Thyroid gland (tissue), 4 donors: ENCODE measurements around the gene PDPK1. TPM values are rescaled to one million over a fixed set of nuclear protein-coding genes. Genes with fewer than 3 reads are reported as not detected.

Experiments used
- DNase-seq, 2 donors: peaks; one replicate each; pipeline ENCODE4 v3.0.0-alpha.2; 2019
- H3K27ac ChIP-seq, 3 donors: fragments of 200-600 bp; sonication (generic); 1 replicate in 2 of 3; 2 replicates in 1 of 3; pipeline ENCODE4 v1.5.1; 2016 to 2019; ENCODE audit warnings: mild to moderate bottlenecking in 1 of 3, moderate library complexity in 1 of 3
- H3K27me3 ChIP-seq: fragments of 200-600 bp; sonication (generic); one replicate; pipeline ENCODE4 v1.5.1; 2019
- H3K36me3 ChIP-seq, 2 donors: fragments of 200-600 bp; sonication (generic); one replicate each; pipeline ENCODE4 v1.5.1; 2016 to 2019
- H3K4me1 ChIP-seq, 2 donors: fragments of 200-600 bp; sonication (generic); one replicate each; pipeline ENCODE4 v1.5.1; 2017 to 2019
- H3K4me3 ChIP-seq, 3 donors: fragments of 200-600 bp; sonication (generic); replicated peaks in 1 of 3; 1 replicate in 2 of 3; 2 replicates in 1 of 3; pipeline ENCODE4 v1.5.1; 2016; ENCODE audit warnings: mild to moderate bottlenecking in 1 of 3
- H3K9me3 ChIP-seq: fragments of 200-600 bp; sonication (generic); one replicate; pipeline ENCODE4 v1.5.1; 2017
- POLR2A ChIP-seq, 2 donors: fragments of 450-650 bp; IDR thresholded peaks; one replicate each; pipeline ENCODE4 v1.6.1; 2017; ENCODE audit warnings: antibody characterized with exemption in 2 of 2, mild to moderate bottlenecking in 2 of 2, moderate library complexity in 1 of 2
- WGBS, 2 donors: methylation state at CpG; one replicate each; pipeline ENCODE4 v1.1.5; 2017; 5-methylcytosine and 5-hydroxymethylcytosine counted together
- intact Hi-C: fragments of 100-400 bp; cut with DNase I; formaldehyde crosslinking; loops from one replicate; pipeline ENCODE4 v1.15.1; 2023
- total RNA-seq, 4 donors: library from RNA; depleted of rRNA; stranded (reverse); fragments of >200 nt; gene quantifications; one replicate each; pipeline ENCODE4 v1.2.3, GENCODE V29; 2016
- TF ChIP-seq, protein P1 (sequence below), 6 experiments: fragments of 200-600 bp in 3 of 6; fragments of 450-650 bp in 3 of 6; sonication (generic) in 3 of 6; IDR thresholded peaks; one replicate each; pipeline ENCODE4 v1.5.1; 2016 to 2019; ENCODE audit warnings: antibody characterized with exemption in 6 of 6, mild to moderate bottlenecking in 2 of 6, inconsistent platforms in 1 of 6, moderate library complexity in 1 of 6

PDPK1 gene
- total RNA-seq, 4 donors from 2014 or later: 33.3 to 89.0 (median 39.5) TPM

DNA sequence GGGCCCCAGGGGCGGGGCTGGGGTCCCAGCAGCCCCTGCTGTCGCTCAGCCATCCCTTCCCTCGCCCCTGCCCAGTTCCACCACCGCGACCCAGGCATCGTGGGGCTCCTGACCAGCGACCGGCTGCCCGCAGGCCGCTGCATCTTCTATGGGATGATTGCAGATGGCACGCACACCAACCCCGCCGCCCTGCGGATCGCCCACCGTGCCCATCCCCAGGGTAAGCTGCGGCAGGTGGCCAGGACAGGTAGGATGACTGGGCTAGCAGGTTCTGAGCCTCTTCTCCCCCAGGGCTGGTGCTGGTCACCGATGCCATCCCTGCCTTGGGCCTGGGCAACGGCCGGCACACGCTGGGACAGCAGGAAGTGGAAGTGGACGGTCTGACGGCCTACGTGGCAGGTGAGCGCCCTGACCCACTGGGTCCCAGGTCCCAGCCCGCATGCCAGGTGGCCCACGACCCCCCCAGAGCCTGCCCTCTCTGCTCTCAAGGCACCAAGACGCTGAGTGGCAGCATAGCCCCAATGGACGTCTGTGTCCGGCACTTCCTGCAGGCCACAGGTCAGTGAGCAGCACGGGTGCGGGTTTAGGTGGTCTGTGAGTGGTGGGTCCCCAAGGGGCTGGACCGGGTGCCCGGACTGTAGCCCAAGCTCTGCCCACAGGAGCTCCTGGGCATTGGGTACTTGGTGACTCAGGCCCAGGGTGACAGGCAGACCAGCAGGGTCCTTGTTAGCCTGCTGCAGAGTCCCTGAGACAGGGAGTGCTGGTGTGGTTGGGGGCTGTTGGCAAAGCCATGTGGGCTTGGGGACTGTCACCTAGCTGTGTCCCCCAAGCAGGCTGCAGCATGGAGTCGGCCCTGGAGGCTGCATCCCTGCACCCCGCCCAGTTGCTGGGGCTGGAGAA lies 9.4 kb upstream of the PDPK1 start:
- intact Hi-C loops: no loop called here
- Histone ChIP-seq H3K4me1 (peaks cover 7 to 9% of the 10 kb centered on the region in 2 donors), H3K36me3 (peaks cover 0 to 22% of the 10 kb centered on the region in 2 donors), H3K27ac (no peak overlapping the region), H3K4me3 (no peak overlapping the region), H3K27me3 (no peaks in the 10 kb centered on the region), H3K9me3 (no peaks in the 10 kb centered on the region)
- TF ChIP-seq POLR2A (IDR thresholded peaks at IDR 0.05): no peak
- TF ChIP-seq, protein P1, sequence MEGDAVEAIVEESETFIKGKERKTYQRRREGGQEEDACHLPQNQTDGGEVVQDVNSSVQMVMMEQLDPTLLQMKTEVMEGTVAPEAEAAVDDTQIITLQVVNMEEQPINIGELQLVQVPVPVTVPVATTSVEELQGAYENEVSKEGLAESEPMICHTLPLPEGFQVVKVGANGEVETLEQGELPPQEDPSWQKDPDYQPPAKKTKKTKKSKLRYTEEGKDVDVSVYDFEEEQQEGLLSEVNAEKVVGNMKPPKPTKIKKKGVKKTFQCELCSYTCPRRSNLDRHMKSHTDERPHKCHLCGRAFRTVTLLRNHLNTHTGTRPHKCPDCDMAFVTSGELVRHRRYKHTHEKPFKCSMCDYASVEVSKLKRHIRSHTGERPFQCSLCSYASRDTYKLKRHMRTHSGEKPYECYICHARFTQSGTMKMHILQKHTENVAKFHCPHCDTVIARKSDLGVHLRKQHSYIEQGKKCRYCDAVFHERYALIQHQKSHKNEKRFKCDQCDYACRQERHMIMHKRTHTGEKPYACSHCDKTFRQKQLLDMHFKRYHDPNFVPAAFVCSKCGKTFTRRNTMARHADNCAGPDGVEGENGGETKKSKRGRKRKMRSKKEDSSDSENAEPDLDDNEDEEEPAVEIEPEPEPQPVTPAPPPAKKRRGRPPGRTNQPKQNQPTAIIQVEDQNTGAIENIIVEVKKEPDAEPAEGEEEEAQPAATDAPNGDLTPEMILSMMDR (IDR thresholded peaks at IDR 0.05): no peak
- 94 to 97% methylated on average over 25 to 27 of the region's 36 CpGs for WGBS, 2 donors
- no peak for DNase-seq

- no peak for DNase-seq
- peaks cover 0 to 19% of the 10 kb centered on the region in 2 donors for H3K36me3 ChIP-seq
Observed at GRCh38 chr16:2529061-2529931, 8.5 kb upstream of the PDPK1 start.

GRCh38 chr16:2529961-2530628 lies 7.7 kb upstream of the PDPK1 start:
- Histone ChIP-seq H3K36me3 (peaks cover 0 to 19% of the 10 kb centered on the region in 2 donors), H3K27ac (no peak overlapping the region), H3K9me3 (no peaks in the 10 kb centered on the region), H3K4me1 (peaks cover 7 to 25% of the 10 kb centered on the region in 2 donors), H3K4me3 (no peak overlapping the region), H3K27me3 (no peaks in the 10 kb centered on the region)
- intact Hi-C loops: no loop called here
- 96% methylated on average over 14 to 15 of the region's 15 CpGs for WGBS, 2 donors
- DNase-seq: no peak
- TF ChIP-seq, protein P1 (IDR thresholded peaks at IDR 0.05): no peak
- TF ChIP-seq POLR2A (IDR thresholded peaks at IDR 0.05): no peak

More at GRCh38 chr16:2529061-2529931, 8.5 kb upstream of the PDPK1 start:
- H3K9me3 ChIP-seq: no peaks in the 10 kb centered on the region
- no peak overlapping the region for H3K4me3 ChIP-seq
- intact Hi-C loops: no loop called here
- H3K27me3 ChIP-seq: no peaks in the 10 kb centered on the region
- no peak for TF ChIP-seq POLR2A (IDR thresholded peaks at IDR 0.05)
- TF ChIP-seq, protein P1 (IDR thresholded peaks at IDR 0.05): no peak
- H3K4me1 ChIP-seq: peaks cover 7 to 18% of the 10 kb centered on the region in 2 donors
- WGBS, 2 donors: 90 to 93% methylated on average over 14 to 16 of the region's 32 CpGs
- H3K27ac ChIP-seq: no peak overlapping the region

GRCh38 chr16:2530629-2531318 lies 7.0 kb upstream of the PDPK1 start:
- Histone ChIP-seq H3K4me3 (no peak overlapping the region), H3K27ac (peak overlapping the region in 2 of 3 donors; percentile 70 to 92), H3K27me3 (no peaks in the 10 kb centered on the region), H3K36me3 (peaks cover 0 to 13% of the 10 kb centered on the region in 2 donors), H3K4me1 (peaks cover 7 to 27% of the 10 kb centered on the region in 2 donors), H3K9me3 (no peaks in the 10 kb centered on the region)
- intact Hi-C loops: no loop called here
- DNase-seq: no peak
- TF ChIP-seq, protein P1 (IDR thresholded peaks at IDR 0.05): no peak
- no peak for TF ChIP-seq POLR2A (IDR thresholded peaks at IDR 0.05)
- WGBS, 2 donors: 84 to 87% methylated on average over 8 to 14 of the region's 14 CpGs
